Hepatocyte (in vitro differentiated cells): ENCODE data around the gene C5AR2.

Experiments
- CTCF ChIP-seq: fragments of 200-600 bp; sonication (generic); IDR thresholded peaks from 2 replicates; pipeline ENCODE4 v1.5.1; 2016; ENCODE audit warnings: antibody characterized with exemption, mild to moderate bottlenecking; ENCODE audit not compliant: poor library complexity
- EZH2 ChIP-seq: fragments of 200-600 bp; sonication (generic); IDR thresholded peaks from 2 replicates; pipeline ENCODE4 v1.6.1; 2016; ENCODE audit warnings: antibody characterized with exemption, mild to moderate bottlenecking, borderline replicate concordance
- EZH2phosphoT487 ChIP-seq: fragments of 200-600 bp; sonication (generic); IDR thresholded peaks from one replicate; pipeline ENCODE4 v1.6.1; 2018; ENCODE audit warnings: antibody characterized with exemption, mild to moderate bottlenecking, low read depth, moderate library complexity; ENCODE audit not compliant: unreplicated experiment, severe bottlenecking

- no peak for TF ChIP-seq CTCF
- no peak for TF ChIP-seq EZH2
- TF ChIP-seq EZH2phosphoT487: no peak
These were observed 58.8 kb downstream of the C5AR2 start for GRCh38 chr19:47390533-47391488.
